ENCODE results near the gene PLEKHJ1. TPM values are rescaled to one million over a fixed set of nuclear protein-coding genes. Genes with fewer than 3 reads are reported as not detected.

PLEKHJ1 gene
- polyA plus RNA-seq, 1 of the 3 experiments (the other 2 are of a cell fraction), result 151 TPM

DNA sequence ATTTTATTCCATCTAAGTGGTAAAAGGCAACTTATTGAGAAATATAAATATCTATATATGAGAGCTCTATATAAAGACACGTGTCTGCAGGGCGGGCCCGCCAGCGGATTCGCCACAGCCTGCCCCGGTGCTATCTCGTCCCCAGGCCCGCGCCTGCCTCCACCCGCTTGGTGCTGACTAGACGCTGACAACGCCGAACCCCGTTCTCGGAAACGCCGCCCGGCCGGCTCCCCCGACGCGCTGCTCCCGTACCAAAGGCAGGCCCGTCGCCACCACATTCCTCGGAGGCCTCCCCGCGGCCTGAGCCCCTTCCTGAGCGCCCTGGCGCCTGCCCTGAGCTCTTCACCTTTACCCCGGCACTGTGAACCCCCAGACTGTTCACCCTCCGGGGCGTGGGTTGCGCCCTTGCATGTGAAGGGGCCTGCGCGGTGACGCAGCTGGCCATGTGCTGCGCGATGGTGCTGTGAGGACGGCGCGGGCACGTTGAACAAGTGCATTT, 6.0 kb downstream of the PLEKHJ1 start (continued):
- TF ChIP-seq, protein P1, sequence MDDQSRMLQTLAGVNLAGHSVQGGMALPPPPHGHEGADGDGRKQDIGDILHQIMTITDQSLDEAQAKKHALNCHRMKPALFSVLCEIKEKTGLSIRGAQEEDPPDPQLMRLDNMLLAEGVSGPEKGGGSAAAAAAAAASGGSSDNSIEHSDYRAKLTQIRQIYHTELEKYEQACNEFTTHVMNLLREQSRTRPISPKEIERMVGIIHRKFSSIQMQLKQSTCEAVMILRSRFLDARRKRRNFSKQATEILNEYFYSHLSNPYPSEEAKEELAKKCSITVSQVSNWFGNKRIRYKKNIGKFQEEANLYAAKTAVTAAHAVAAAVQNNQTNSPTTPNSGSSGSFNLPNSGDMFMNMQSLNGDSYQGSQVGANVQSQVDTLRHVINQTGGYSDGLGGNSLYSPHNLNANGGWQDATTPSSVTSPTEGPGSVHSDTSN (IDR thresholded peaks at IDR 0.05), result no peak
- TF ChIP-seq POLR2AphosphoS5 (IDR thresholded peaks at IDR 0.05; ENCODE audit: low read depth, low read length) (no peak), GATA2 (CRISPR knock-in tag; IDR thresholded peaks at IDR 0.05) (no peak), RCOR1 (IDR thresholded peaks at IDR 0.05; ENCODE audit: low read length) (no peak), TEAD4 (IDR thresholded peaks at IDR 0.05; ENCODE audit: borderline replicate concordance, insufficient read depth) (no peak), SIN3A (IDR thresholded peaks at IDR 0.05; ENCODE audit: borderline replicate concordance, low read depth, low read length) (no peak), NFIC (IDR thresholded peaks at IDR 0.05; ENCODE audit: borderline replicate concordance) (no peak), FOSL2 (IDR thresholded peaks at IDR 0.05; ENCODE audit: borderline replicate concordance, low read depth) (no peak), ELF1 (IDR thresholded peaks at IDR 0.05) (no peak), MXI1 (IDR thresholded peaks at IDR 0.05; ENCODE audit: low read depth, low read length) (no peak)
- TF ChIP-seq, protein P2, sequence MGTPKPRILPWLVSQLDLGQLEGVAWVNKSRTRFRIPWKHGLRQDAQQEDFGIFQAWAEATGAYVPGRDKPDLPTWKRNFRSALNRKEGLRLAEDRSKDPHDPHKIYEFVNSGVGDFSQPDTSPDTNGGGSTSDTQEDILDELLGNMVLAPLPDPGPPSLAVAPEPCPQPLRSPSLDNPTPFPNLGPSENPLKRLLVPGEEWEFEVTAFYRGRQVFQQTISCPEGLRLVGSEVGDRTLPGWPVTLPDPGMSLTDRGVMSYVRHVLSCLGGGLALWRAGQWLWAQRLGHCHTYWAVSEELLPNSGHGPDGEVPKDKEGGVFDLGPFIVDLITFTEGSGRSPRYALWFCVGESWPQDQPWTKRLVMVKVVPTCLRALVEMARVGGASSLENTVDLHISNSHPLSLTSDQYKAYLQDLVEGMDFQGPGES (IDR thresholded peaks at IDR 0.05; ENCODE audit: low read depth, low read length), result no peak
- TF ChIP-seq, protein P3, sequence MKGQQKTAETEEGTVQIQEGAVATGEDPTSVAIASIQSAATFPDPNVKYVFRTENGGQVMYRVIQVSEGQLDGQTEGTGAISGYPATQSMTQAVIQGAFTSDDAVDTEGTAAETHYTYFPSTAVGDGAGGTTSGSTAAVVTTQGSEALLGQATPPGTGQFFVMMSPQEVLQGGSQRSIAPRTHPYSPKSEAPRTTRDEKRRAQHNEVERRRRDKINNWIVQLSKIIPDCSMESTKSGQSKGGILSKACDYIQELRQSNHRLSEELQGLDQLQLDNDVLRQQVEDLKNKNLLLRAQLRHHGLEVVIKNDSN (IDR thresholded peaks at IDR 0.05; ENCODE audit: borderline replicate concordance, low read depth), result no peak

DNA sequence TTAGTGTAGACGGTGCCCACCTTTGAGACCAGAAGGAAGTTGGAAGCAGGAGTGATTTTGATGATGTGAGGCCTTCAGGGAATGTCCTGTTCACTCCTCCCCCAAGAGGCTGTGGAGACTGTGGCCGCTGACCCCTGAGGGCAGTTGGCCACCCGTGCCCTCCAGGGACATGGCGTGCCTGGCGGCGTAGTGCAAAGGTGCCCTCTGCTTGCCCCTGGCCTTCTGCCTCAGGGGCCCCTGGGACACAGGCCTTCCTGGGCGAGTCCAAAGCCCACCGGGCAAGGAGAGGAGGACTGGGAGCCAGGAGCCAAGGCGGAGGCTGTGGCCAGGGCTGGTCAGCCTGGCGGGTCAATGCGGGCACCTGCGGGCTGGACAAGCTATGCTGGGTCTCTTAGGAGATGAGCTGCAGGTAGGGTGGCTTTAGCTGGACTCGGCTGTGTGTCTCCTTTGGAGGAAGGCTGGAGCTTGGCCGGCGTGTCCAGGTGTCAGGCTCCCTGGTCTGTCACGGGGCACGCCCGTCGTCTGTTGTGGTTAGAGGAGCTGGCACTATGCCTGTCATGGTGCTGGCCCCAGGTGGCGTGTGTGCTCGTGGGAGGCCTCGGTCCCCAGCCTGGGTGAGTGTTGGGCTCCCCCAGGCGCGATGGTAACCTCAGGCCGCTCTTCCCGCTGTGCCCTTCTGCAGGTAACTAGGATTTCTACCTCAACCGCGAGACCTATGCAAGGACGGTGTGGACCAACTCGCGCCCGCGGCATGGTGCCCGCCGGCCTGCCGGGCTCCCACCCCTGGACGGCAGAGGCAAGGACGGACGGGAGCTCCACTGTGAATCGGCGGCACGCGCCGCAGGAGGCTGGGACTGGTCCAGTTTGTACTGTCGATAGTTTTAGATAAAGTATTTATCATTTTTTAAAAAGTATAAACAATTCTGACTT, 6.8 kb downstream of the PLEKHJ1 start:
- Histone ChIP-seq H3K9ac (no peak overlapping the region), H3K27me3 (ENCODE audit: insufficient read depth) (no peaks in the 10 kb centered on the region), H4K20me1 (ENCODE audit: insufficient read depth) (peaks cover 16% of the 10 kb centered on the region; the same call in 1 of the 2 replicates), H3K79me2 (ENCODE audit: insufficient read depth) (peaks cover 26% of the 10 kb centered on the region), H3K9me2 (no peaks in the 10 kb centered on the region), H3F3A (replicated peaks; ENCODE audit: insufficient read depth) (peaks cover 24% of the 10 kb centered on the region), H2AFZ (ENCODE audit: low read depth) (no peak overlapping the region), H3K4me2 (no peak overlapping the region), H3K4me3 (ENCODE audit: low read depth in 2 of 2, low read length in 1 of 2) (no peak overlapping the region), H3K4me1 (ENCODE audit: control insufficient read depth in 1 of 2, insufficient read depth in 2 of 2, low read depth in 1 of 2, low read length in 1 of 2) (peaks cover 0 to 20% of the 10 kb centered on the region in 2 experiments; a peak in 1 of 4 replicates), H3K27ac (ENCODE audit: low read depth in 2 of 2, low read length in 1 of 2) (no peak overlapping the region; a peak in 1 of 4 replicates), H3K36me3 (replicated peaks in 1 of 2; ENCODE audit: control insufficient read depth in 1 of 2, insufficient read depth in 2 of 2, low read length in 1 of 2) (peaks cover 5 to 51% of the 10 kb centered on the region in 2 experiments), H3K9me3 (no peaks in the 10 kb centered on the region)
- WGBS (ENCODE audit: low lambda C conversion rate), result 95% methylated on average over 30 of the region's 45 CpGs
- DNase-seq, result no peak
- CTCF ChIA-PET, result interaction anchor here (0.9 to 8.1 kb wide), 6 partner anchors 8 to 87 kb away, joined by 3 to 107 read pairs (median 5); no protein-coding TSS in a partner anchor
- TF ChIP-seq FOXM1 (IDR thresholded peaks at IDR 0.05; ENCODE audit: low read depth) (no peak), MEF2A (IDR thresholded peaks at IDR 0.05; ENCODE audit: borderline replicate concordance, low read depth) (no peak)
- TF ChIP-seq, protein P4, sequence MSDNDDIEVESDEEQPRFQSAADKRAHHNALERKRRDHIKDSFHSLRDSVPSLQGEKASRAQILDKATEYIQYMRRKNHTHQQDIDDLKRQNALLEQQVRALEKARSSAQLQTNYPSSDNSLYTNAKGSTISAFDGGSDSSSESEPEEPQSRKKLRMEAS (IDR thresholded peaks at IDR 0.05; ENCODE audit: low read depth), result no peak
- TF ChIP-seq, protein P5, sequence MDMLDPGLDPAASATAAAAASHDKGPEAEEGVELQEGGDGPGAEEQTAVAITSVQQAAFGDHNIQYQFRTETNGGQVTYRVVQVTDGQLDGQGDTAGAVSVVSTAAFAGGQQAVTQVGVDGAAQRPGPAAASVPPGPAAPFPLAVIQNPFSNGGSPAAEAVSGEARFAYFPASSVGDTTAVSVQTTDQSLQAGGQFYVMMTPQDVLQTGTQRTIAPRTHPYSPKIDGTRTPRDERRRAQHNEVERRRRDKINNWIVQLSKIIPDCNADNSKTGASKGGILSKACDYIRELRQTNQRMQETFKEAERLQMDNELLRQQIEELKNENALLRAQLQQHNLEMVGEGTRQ (IDR thresholded peaks at IDR 0.05; ENCODE audit: borderline replicate concordance, low read depth, low read length), result no peak
- TF ChIP-seq, protein P3 (IDR thresholded peaks at IDR 0.05; ENCODE audit: borderline replicate concordance, low read depth), result no peak
- TF ChIP-seq, protein P6, sequence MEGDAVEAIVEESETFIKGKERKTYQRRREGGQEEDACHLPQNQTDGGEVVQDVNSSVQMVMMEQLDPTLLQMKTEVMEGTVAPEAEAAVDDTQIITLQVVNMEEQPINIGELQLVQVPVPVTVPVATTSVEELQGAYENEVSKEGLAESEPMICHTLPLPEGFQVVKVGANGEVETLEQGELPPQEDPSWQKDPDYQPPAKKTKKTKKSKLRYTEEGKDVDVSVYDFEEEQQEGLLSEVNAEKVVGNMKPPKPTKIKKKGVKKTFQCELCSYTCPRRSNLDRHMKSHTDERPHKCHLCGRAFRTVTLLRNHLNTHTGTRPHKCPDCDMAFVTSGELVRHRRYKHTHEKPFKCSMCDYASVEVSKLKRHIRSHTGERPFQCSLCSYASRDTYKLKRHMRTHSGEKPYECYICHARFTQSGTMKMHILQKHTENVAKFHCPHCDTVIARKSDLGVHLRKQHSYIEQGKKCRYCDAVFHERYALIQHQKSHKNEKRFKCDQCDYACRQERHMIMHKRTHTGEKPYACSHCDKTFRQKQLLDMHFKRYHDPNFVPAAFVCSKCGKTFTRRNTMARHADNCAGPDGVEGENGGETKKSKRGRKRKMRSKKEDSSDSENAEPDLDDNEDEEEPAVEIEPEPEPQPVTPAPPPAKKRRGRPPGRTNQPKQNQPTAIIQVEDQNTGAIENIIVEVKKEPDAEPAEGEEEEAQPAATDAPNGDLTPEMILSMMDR (IDR thresholded peaks at IDR 0.05), result no peak
- POLR2A ChIA-PET, result interaction anchor here (0.6 to 1.2 kb wide), 3 partner anchors 20 to 208 kb away, joined by 3 read pairs; partner anchors contain the start of gene AMH
